Stomach (tissue), 4 donors: ENCODE data around the gene SLC44A1.

Source experiments
- POLR2A ChIP-seq, 4 donors: fragments of 450-650 bp; IDR thresholded peaks; one replicate each; pipeline ENCODE4 v1.6.1; 2016; ENCODE audit warnings: antibody characterized with exemption in 4 of 4, control low read depth in 2 of 4, mild to moderate bottlenecking in 1 of 4, moderate library complexity in 1 of 4
- TF ChIP-seq, protein P1 (sequence below), 7 experiments: fragments of 450-650 bp in 4 of 7; fragments of 200-600 bp in 3 of 7; sonication (generic) in 3 of 7; IDR thresholded peaks; one replicate each; pipeline ENCODE4 v1.5.1; 2016 to 2019; ENCODE audit warnings: antibody characterized with exemption in 7 of 7, control low read depth in 2 of 7, mild to moderate bottlenecking in 1 of 7

DNA sequence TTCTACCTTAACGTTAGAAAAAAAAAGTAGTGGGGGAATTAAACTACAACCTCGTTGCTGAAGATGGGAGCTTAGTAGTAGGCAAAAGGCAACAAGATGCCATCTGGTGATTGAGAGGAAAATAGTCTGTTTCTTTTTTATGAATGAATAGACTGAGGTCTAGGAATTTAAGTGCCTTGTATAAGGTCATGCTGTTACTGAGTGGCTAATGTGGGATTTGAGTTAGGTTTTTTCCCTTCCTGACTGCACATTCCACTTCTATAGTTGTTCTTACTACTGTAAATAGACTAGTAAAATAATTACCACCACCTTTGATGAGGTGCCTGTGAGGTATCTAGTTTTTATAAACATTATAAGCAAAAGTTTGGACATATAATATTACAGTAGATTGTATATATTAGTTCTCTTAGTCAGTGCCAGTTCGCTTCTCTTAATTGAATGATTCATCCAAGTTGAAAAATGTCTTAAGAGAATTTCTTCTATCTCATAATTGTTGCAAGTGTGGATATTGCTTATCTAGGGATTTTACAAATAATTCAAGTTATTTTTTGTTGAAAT is 222.5 kb downstream of the SLC44A1 start:
- TF ChIP-seq, protein P1, sequence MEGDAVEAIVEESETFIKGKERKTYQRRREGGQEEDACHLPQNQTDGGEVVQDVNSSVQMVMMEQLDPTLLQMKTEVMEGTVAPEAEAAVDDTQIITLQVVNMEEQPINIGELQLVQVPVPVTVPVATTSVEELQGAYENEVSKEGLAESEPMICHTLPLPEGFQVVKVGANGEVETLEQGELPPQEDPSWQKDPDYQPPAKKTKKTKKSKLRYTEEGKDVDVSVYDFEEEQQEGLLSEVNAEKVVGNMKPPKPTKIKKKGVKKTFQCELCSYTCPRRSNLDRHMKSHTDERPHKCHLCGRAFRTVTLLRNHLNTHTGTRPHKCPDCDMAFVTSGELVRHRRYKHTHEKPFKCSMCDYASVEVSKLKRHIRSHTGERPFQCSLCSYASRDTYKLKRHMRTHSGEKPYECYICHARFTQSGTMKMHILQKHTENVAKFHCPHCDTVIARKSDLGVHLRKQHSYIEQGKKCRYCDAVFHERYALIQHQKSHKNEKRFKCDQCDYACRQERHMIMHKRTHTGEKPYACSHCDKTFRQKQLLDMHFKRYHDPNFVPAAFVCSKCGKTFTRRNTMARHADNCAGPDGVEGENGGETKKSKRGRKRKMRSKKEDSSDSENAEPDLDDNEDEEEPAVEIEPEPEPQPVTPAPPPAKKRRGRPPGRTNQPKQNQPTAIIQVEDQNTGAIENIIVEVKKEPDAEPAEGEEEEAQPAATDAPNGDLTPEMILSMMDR (IDR thresholded peaks at IDR 0.05) = no peak
- TF ChIP-seq POLR2A (IDR thresholded peaks at IDR 0.05) = no peak
